Neural progenitor cell (in vitro differentiated cells): Measurements from ENCODE around the gene WBP1L. TPM values are rescaled to one million over a fixed set of nuclear protein-coding genes. Genes with fewer than 3 reads are reported as not detected.
A peak's percentile ranks its signal among the peaks of the same experiment; 100 is the strongest.
"Not testable (repeated sequence)": the region's sequence is repeated elsewhere in the genome, so short reads cannot be mapped to it uniquely, and the experiment has no call there.

ENCODE experiments used
- DNase-seq: peaks from one replicate; pipeline ENCODE4 v3.0.0-alpha.2; 2016; ENCODE audit warnings: low spot score
- H2AFZ ChIP-seq: fragments of 200-600 bp; sonication (generic); replicated peaks from 2 replicates; pipeline ENCODE4 v1.6.1; 2016; ENCODE audit warnings: antibody characterized with exemption
- H3F3A ChIP-seq: fragments of 200-600 bp; sonication (generic); 2 replicates; pipeline ENCODE4 v1.6.1; 2016; ENCODE audit warnings: antibody characterized with exemption, low read depth
- H3K27ac ChIP-seq: fragments of 200-600 bp; sonication (generic); 2 replicates; pipeline ENCODE4 v1.5.1; 2016; ENCODE audit warnings: mild to moderate bottlenecking
- H3K27me3 ChIP-seq: fragments of 200-600 bp; sonication (generic); 2 replicates; pipeline ENCODE4 v1.6.1; 2016; ENCODE audit warnings: mild to moderate bottlenecking, moderate library complexity
- H3K36me3 ChIP-seq: fragments of 200-600 bp; sonication (generic); 2 replicates; pipeline ENCODE4 v1.5.1; 2016
- H3K4me1 ChIP-seq: fragments of 200-600 bp; sonication (generic); 2 replicates; pipeline ENCODE4 v1.6.1; 2016; ENCODE audit warnings: mixed run types
- H3K4me2 ChIP-seq: fragments of 200-600 bp; sonication (generic); 2 replicates; pipeline ENCODE4 v1.6.1; 2016
- H3K4me3 ChIP-seq: fragments of 200-600 bp; sonication (generic); 2 replicates; pipeline ENCODE4 v1.5.1; 2016
- H3K79me2 ChIP-seq: fragments of 200-600 bp; sonication (generic); 2 replicates; pipeline ENCODE4 v1.6.1; 2016; ENCODE audit warnings: low read depth
- H3K9ac ChIP-seq: fragments of 200-600 bp; sonication (generic); 2 replicates; pipeline ENCODE4 v1.6.1; 2016
- H3K9me3 ChIP-seq: fragments of 200-600 bp; sonication (generic); 2 replicates; pipeline ENCODE4 v1.5.1; 2016; ENCODE audit warnings: low read depth
- H4K20me1 ChIP-seq: fragments of 200-600 bp; sonication (generic); 2 replicates; pipeline ENCODE4 v1.6.1; 2016; ENCODE audit warnings: low read depth
- H3K27ac Mint-ChIP-seq: 3 replicates; pipeline ENCODE4 v1.8.0; 2021; ENCODE audit warnings: mixed read lengths
- H3K27me3 Mint-ChIP-seq: 2 replicates; pipeline ENCODE4 v1.8.0; 2022; ENCODE audit warnings: low read depth, mild to moderate bottlenecking, inconsistent platforms, moderate library complexity, mixed read lengths; ENCODE audit not compliant: insufficient read depth
- H3K36me3 Mint-ChIP-seq: 3 replicates; pipeline ENCODE4 v1.8.0; 2021; ENCODE audit warnings: mixed read lengths
- H3K4me1 Mint-ChIP-seq: 3 replicates; pipeline ENCODE4 v1.8.0; 2021; ENCODE audit warnings: mixed read lengths
- H3K4me3 Mint-ChIP-seq: 3 replicates; pipeline ENCODE4 v1.8.0; 2021; ENCODE audit warnings: mild to moderate bottlenecking, moderate library complexity, mixed read lengths
- H3K9me3 Mint-ChIP-seq: 3 replicates; pipeline ENCODE4 v1.8.0; 2020; ENCODE audit warnings: mixed read lengths
- CTCF ChIP-seq: fragments of 200-600 bp; sonication (generic); IDR thresholded peaks from 2 replicates; pipeline ENCODE4 v1.5.1; 2017; ENCODE audit warnings: antibody characterized with exemption, mild to moderate bottlenecking
- EZH2 ChIP-seq: fragments of 200-600 bp; sonication (generic); IDR thresholded peaks from 2 replicates; pipeline ENCODE4 v1.6.1; 2017; ENCODE audit warnings: antibody characterized with exemption, mild to moderate bottlenecking, moderate library complexity
- EZH2phosphoT487 ChIP-seq: fragments of 200-600 bp; sonication (generic); IDR thresholded peaks from 2 replicates; pipeline ENCODE4 v1.6.1; 2017; ENCODE audit warnings: antibody characterized with exemption
- total RNA-seq: library from RNA; depleted of rRNA; stranded (reverse); fragments of >200 nt; gene quantifications from 2 replicates; pipeline ENCODE4 v1.2.3, GENCODE V29; 2015; ENCODE audit warnings: low replicate concordance

WBP1L gene
- total RNA-seq, 1 donor from 2014 or later = 21.1 TPM

- Histone ChIP-seq H3K9me3 (no peaks in the 10 kb centered on the region), H3K27me3 (no peaks in the 10 kb centered on the region), H3K4me3 (no peak overlapping the region), H3K36me3 (no peaks in the 10 kb centered on the region), H2AFZ (no peak overlapping the region), H3K4me2 (no peak overlapping the region), H4K20me1 (peaks cover 2% of the 10 kb centered on the region), H3K79me2 (peaks cover 11% of the 10 kb centered on the region), H3K4me1 (peaks cover 2% of the 10 kb centered on the region), H3K27ac (no peak overlapping the region), H3F3A (no peaks in the 10 kb centered on the region), H3K9ac (no peak overlapping the region)
- no peak for DNase-seq
- Mint-ChIP-seq H3K9me3 (no peaks in the 10 kb centered on the region), H3K27ac (peak overlapping the region; percentile 23), H3K36me3 (peaks cover 8% of the 10 kb centered on the region), H3K27me3 (peaks cover 2% of the 10 kb centered on the region), H3K4me3 (no peak overlapping the region), H3K4me1 (peaks cover 18% of the 10 kb centered on the region)
- no peak for TF ChIP-seq EZH2
- TF ChIP-seq EZH2phosphoT487 = no peak
- no peak for TF ChIP-seq CTCF
Measured at GRCh38 chr10:102758240-102758932, 14.6 kb downstream of the WBP1L start.

GRCh38 chr10:102758933-102759262 lies 15.2 kb downstream of the WBP1L start:
- H3K79me2 ChIP-seq = peaks cover 11% of the 10 kb centered on the region
- not testable (repeated sequence) for H3K4me2 ChIP-seq, H3K4me1 ChIP-seq, H3K27me3 Mint-ChIP-seq, H2AFZ ChIP-seq, H4K20me1 ChIP-seq, DNase-seq, H3K27me3 ChIP-seq, H3K9ac ChIP-seq, H3K4me3 ChIP-seq, H3K36me3 ChIP-seq, H3K36me3 Mint-ChIP-seq, H3K9me3 Mint-ChIP-seq, H3K4me3 Mint-ChIP-seq, H3F3A ChIP-seq, H3K9me3 ChIP-seq, H3K27ac ChIP-seq
- H3K4me1 Mint-ChIP-seq = peaks cover 13% of the 10 kb centered on the region
- H3K27ac Mint-ChIP-seq = peak overlapping the region; percentile 23

GRCh38 chr10:102759497-102760210 lies 15.9 kb downstream of the WBP1L start:
- H3K27ac Mint-ChIP-seq = no peak overlapping the region

More at GRCh38 chr10:102759497-102760210, 15.9 kb downstream of the WBP1L start:
- H3K4me1 ChIP-seq = no peaks in the 10 kb centered on the region
- no peaks in the 10 kb centered on the region for H3K27me3 ChIP-seq
- no peak overlapping the region for H2AFZ ChIP-seq
- H3K36me3 Mint-ChIP-seq = peaks cover 8% of the 10 kb centered on the region
- H4K20me1 ChIP-seq = no peaks in the 10 kb centered on the region
- H3K27me3 Mint-ChIP-seq = peaks cover 2% of the 10 kb centered on the region
- no peak overlapping the region for H3K4me2 ChIP-seq
- H3K36me3 ChIP-seq = no peaks in the 10 kb centered on the region
- H3K4me3 ChIP-seq = no peak overlapping the region
- TF ChIP-seq EZH2 = no peak
- no peak for TF ChIP-seq CTCF
- TF ChIP-seq EZH2phosphoT487 = no peak
- peaks cover 7% of the 10 kb centered on the region for H3K79me2 ChIP-seq
- no peak overlapping the region for H3K9ac ChIP-seq
- H3K4me3 Mint-ChIP-seq = no peak overlapping the region
- no peak for DNase-seq
- H3K4me1 Mint-ChIP-seq = peaks cover 13% of the 10 kb centered on the region
- H3K9me3 ChIP-seq = no peaks in the 10 kb centered on the region
- H3K27ac ChIP-seq = no peak overlapping the region
- no peaks in the 10 kb centered on the region for H3F3A ChIP-seq
- no peaks in the 10 kb centered on the region for H3K9me3 Mint-ChIP-seq
